ENCODE results near the gene SEMA4B. TPM values are rescaled to one million over a fixed set of nuclear protein-coding genes. Genes with fewer than 3 reads are reported as not detected.
"Not testable (repeated sequence)": the region's sequence is repeated elsewhere in the genome, so short reads cannot be mapped to it uniquely, and the experiment has no call there.

SEMA4B gene
- total RNA-seq, 4 donors from 2014 or later = 89.2 to 151 (median 106) TPM

- WGBS, 2 donors = 0 to 1% methylated on average over 16 of the region's 16 CpGs
- intact Hi-C loops (cut with DNase I; ENCODE audit: low total_unique reads) = no loop called here
- no peak for TF ChIP-seq POLR2A (IDR thresholded peaks at IDR 0.05)
- TF ChIP-seq CTCF (IDR thresholded peaks at IDR 0.05) = no peak
- H3K4me3 ChIP-seq (ENCODE audit: low read depth, poor library complexity, severe bottlenecking) = peak overlapping the region; percentile 58
- no peak for DNase-seq (ENCODE audit: low spot score in 2 of 2)
Measured at GRCh38 chr15:90266061-90266431, 64.9 kb downstream of the SEMA4B start.

- WGBS, 2 donors = 4 to 6% methylated on average over 15 of the region's 15 CpGs
- H3K4me3 ChIP-seq (ENCODE audit: low read depth, poor library complexity, severe bottlenecking) = peak overlapping the region; percentile 58
- intact Hi-C loops (cut with DNase I; ENCODE audit: low total_unique reads) = no loop called here
- TF ChIP-seq CTCF (IDR thresholded peaks at IDR 0.05) = no peak
- TF ChIP-seq POLR2A (IDR thresholded peaks at IDR 0.05) = no peak
- DNase-seq (ENCODE audit: low spot score in 2 of 2) = no peak
Measured at GRCh38 chr15:90266485-90266884, 65.4 kb downstream of the SEMA4B start.

GRCh38 chr15:90268415-90268814 lies 67.3 kb downstream of the SEMA4B start:
- DNase-seq (ENCODE audit: low spot score in 2 of 2) = no peak
- TF ChIP-seq CTCF (IDR thresholded peaks at IDR 0.05) = no peak
- TF ChIP-seq POLR2A (IDR thresholded peaks at IDR 0.05) = no peak
- H3K4me3 ChIP-seq (ENCODE audit: low read depth, poor library complexity, severe bottlenecking) = no peak overlapping the region
- WGBS, 2 donors = 48 to 61% methylated on average over 1 of the region's 1 CpG
- intact Hi-C loops (cut with DNase I; ENCODE audit: low total_unique reads) = no loop called here

GRCh38 chr15:90270502-90271150 lies 69.5 kb downstream of the SEMA4B start:
- no peak overlapping the region for H3K4me3 ChIP-seq (ENCODE audit: low read depth, poor library complexity, severe bottlenecking)
- intact Hi-C loops (cut with DNase I; ENCODE audit: low total_unique reads) = no loop called here
- DNase-seq (ENCODE audit: low spot score in 2 of 2) = no peak
- TF ChIP-seq POLR2A (IDR thresholded peaks at IDR 0.05) (no peak), CTCF (IDR thresholded peaks at IDR 0.05) (no peak)
- 89% methylated on average over 10 of the region's 10 CpGs for WGBS, 2 donors

GRCh38 chr15:90271459-90272166 lies 70.5 kb downstream of the SEMA4B start:
- no peak for DNase-seq (ENCODE audit: low spot score in 2 of 2)
- 69 to 78% methylated on average over 7 of the region's 7 CpGs for WGBS, 2 donors
- intact Hi-C loops (cut with DNase I; ENCODE audit: low total_unique reads) = no loop called here
- no peak for TF ChIP-seq CTCF (IDR thresholded peaks at IDR 0.05)
- no peak for TF ChIP-seq POLR2A (IDR thresholded peaks at IDR 0.05)
- no peak overlapping the region for H3K4me3 ChIP-seq (ENCODE audit: low read depth, poor library complexity, severe bottlenecking)

GRCh38 chr15:90278467-90278866 lies 77.3 kb downstream of the SEMA4B start:
- intact Hi-C loops (cut with DNase I; ENCODE audit: low total_unique reads); DNase-seq (ENCODE audit: low spot score in 2 of 2); H3K4me3 ChIP-seq (ENCODE audit: low read depth, poor library complexity, severe bottlenecking): not testable (repeated sequence)
- 94 to 95% methylated on average over 12 of the region's 12 CpGs for WGBS, 2 donors

Other genes starting within 250 kb of the SEMA4B start
- 10 to 100 TPM; 27.2 to 34.3 (median 32.4) TPM for gene ZNF710, start 200.0 kb upstream of the SEMA4B start, total RNA-seq
- gene IDH2, start 98.9 kb upstream of the SEMA4B start, total RNA-seq = 100 to 1,000 TPM in 2 of 4 donors, 10 to 100 TPM in 2; 49.2 to 136 (median 86.3) TPM
- 10 to 100 TPM in 3 of 4 donors, 1 to 10 TPM in 1; 10.0 to 32.2 (median 22.9) TPM for gene CIB1, start 32.6 kb downstream of the SEMA4B start, total RNA-seq
- 1 to 10 TPM; 2.6 to 5.5 (median 3.9) TPM for gene GDPGP1, start 32.9 kb downstream of the SEMA4B start, total RNA-seq
- gene TTLL13, start 48.2 kb downstream of the SEMA4B start, total RNA-seq = under 1 TPM in 1 of 4 donors, not detected in 3; 0.63 TPM
- gene NGRN, start 64.3 kb downstream of the SEMA4B start, total RNA-seq = 10 to 100 TPM; 49.8 to 66.8 (median 58.4) TPM
- 1 to 10 TPM; 1.4 to 3.4 (median 2.4) TPM for gene ZNF774, start 151.0 kb downstream of the SEMA4B start, total RNA-seq
- gene IQGAP1, start 186.9 kb downstream of the SEMA4B start, total RNA-seq = 100 to 1,000 TPM; 202 to 243 (median 231) TPM

All from lower leg skin (tissue), 4 donors.